ENCODE results near the gene IFIT1B. TPM values are rescaled to one million over a fixed set of nuclear protein-coding genes. Genes with fewer than 3 reads are reported as not detected.
"Not testable (repeated sequence)": the region's sequence is repeated elsewhere in the genome, so short reads cannot be mapped to it uniquely, and the experiment has no call there.

The IFIT1B gene
- total RNA-seq, 1 experiment from 2014 or later, result not detected

DNA sequence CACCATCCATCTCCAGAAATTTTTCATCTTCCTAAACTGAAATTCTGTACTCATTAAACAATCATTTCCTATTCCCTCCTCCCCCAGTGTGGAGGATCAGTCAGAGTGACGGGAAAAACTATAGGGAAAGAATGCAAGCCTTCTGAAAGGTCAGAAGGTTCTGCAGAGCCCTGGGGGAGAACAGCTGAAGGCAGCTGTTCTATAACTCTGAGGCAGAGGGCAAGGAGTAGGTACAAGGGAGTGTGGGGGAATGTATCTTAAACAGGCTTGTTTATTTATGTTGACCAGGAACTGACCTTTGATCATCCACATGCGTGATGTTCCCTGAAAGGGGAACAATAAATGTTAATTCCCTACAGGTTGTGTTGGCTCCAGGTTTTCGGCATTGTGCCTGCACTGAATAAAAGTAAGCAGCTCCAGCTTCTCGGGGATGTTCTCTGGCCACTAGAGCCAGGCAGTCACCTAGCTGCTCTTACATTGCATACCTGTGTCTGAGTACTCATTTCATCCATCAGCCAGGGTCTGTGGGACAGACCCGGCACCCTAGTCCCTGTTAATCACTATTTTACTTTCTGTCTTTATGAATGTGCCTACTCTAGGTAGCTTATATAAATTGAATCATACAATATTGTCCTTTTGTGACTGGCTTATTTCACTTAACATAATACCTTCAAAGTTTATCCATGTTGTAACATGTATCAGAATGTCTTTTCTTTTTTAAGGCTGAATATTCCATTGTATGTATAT is 20.3 kb downstream of the IFIT1B start:
- no peak for DNase-seq (ENCODE audit: low read depth, low spot score)
- in situ Hi-C loops (cut with HindIII; ENCODE audit: low pct_unique_long_range_greater_than_20kb, low sequenced_read_pairs), result no loop called here

DNA sequence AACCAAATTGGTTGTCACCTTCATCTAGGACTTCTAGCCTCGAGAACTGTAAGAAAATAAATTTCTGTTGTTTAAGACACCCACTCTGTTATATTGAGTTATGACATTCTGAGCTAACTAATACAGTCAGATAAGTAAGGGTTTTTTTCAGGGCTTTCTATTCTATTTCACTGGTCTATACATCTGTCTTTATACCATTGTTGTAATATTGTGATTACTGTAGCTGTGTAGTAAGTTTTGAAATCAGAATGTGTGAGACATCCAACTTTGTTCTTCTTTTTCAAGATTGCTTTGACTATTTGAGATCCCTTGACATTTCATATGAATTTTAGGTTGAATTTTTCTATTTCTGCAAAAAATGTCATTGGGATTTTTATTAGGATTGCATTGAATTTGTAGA is 22.1 kb downstream of the IFIT1B start:
- in situ Hi-C loops (cut with HindIII; ENCODE audit: low pct_unique_long_range_greater_than_20kb, low sequenced_read_pairs), result no loop called here
- DNase-seq (ENCODE audit: low read depth, low spot score), result no peak

DNA sequence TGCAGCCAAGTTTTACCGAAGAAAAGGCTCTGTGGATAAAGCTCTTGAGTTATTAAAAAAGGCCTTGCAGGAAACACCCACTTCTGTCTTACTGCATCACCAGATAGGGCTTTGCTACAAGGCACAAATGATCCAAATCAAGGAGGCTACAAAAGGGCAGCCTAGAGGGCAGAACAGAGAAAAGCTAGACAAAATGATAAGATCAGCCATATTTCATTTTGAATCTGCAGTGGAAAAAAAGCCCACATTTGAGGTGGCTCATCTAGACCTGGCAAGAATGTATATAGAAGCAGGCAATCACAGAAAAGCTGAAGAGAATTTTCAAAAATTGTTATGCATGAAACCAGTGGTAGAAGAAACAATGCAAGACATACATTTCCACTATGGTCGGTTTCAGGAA is 25.2 kb downstream of the IFIT1B start:
- DNase-seq (ENCODE audit: low read depth, low spot score), result no peak
- in situ Hi-C loops (cut with HindIII; ENCODE audit: low pct_unique_long_range_greater_than_20kb, low sequenced_read_pairs), result no loop called here

DNA sequence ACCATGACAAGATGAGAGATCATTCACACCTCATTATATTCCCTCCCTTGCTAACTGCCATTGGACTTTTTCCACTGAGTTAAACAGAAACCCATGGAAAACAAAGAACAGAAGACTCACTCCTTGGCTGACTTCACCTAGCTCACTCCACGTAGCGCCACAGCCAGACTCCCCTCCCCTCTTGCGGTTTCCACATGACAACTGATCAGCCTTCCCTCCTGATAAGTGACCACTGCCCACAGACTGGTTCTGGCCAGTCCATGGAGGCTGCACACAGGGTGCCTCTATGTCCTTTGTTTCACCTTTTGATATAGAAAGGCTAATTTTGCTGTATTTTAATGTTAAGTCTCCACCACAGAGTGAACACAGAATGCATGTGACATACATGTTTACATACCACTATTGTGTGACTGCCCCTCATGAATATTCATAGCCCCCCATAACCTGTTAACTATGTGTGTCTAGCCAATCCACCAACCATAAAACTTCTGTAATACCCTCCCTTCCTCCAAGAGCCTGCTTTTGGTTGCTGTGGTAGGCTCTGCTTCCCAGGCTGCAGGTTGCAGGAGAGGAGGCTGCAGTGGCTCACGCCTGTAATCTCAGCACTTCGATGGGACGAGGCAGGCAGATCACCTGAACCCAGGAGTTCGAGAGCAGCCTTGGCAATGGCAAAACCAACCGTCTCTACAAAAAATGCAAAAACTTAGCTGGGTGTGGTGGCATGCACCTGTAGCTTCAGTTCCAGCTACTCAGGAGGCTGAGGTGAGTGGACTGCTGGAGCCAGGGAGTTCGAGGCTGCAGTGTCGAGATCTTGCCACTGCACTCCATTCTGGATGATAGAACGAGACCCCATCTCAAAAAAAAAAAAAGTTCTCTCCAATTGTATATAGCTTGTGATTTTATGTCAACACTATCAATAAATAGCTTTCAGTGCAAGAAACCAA is 26.5 kb downstream of the IFIT1B start:
- in situ Hi-C loops (cut with HindIII; ENCODE audit: low pct_unique_long_range_greater_than_20kb, low sequenced_read_pairs), result no loop called here
- no peak for DNase-seq (ENCODE audit: low read depth, low spot score)

DNA sequence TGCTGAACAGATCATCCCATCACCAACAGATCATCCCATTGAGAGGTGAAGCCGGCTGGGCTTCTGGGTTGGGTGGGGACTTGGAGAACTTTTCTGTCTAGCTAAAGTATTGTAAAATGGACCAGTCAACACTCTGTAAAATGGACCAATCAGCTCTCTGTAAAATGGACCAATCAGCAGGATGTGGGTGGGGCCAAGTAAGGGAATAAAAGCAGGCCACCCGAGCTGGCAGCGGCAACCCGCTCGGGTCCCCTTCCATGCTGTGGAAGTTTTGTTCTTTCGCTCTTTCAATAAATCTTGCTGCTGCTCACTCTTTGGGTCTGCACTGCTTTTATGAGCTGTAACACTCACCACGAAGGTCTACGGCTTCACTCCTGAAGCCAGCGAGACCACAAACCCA is 28.3 kb downstream of the IFIT1B start:
- in situ Hi-C loops (cut with HindIII; ENCODE audit: low pct_unique_long_range_greater_than_20kb, low sequenced_read_pairs); DNase-seq (ENCODE audit: low read depth, low spot score): not testable (repeated sequence)

DNA sequence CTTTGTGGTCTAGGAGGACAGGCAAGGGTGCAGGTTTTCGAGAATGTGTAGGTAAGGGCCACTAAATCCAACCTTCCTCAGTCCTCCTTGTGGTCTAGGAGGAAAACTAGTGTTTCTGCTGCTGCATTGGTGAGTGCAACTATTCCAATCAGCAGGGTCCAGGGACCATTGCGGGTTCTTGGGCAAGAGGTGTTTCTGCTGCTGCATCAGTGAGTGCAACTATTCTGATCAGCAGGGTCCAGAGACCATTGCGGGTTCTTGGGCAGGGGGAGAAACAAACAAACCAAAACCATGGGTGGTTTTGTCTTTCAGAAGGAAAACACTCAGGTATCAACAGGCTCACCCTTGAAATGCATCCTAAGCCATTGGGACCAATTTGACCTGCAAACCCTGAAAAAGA is 29.9 kb downstream of the IFIT1B start:
- DNase-seq (ENCODE audit: low read depth, low spot score); in situ Hi-C loops (cut with HindIII; ENCODE audit: low pct_unique_long_range_greater_than_20kb, low sequenced_read_pairs): not testable (repeated sequence)

DNA sequence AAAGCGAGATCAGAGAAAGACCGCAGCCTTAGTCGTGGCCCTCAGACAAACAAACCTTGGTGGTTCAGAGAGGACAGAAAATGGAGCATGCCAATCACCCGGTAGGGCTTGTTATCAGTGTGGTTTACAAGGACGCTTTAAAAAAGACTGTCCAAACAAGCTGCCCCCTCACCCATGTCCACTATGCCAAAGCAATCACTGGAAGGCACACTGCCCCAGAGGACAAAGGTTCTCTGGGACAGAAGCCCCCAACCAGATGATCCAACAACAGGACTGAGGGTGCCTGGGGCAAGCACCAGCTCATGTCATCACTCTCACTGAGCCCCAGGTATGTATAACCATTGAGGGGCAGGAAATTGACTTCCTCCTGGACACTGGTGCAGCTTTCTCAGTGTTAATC is 31.4 kb downstream of the IFIT1B start:
- DNase-seq (ENCODE audit: low read depth, low spot score); in situ Hi-C loops (cut with HindIII; ENCODE audit: low pct_unique_long_range_greater_than_20kb, low sequenced_read_pairs): not testable (repeated sequence)

DNA sequence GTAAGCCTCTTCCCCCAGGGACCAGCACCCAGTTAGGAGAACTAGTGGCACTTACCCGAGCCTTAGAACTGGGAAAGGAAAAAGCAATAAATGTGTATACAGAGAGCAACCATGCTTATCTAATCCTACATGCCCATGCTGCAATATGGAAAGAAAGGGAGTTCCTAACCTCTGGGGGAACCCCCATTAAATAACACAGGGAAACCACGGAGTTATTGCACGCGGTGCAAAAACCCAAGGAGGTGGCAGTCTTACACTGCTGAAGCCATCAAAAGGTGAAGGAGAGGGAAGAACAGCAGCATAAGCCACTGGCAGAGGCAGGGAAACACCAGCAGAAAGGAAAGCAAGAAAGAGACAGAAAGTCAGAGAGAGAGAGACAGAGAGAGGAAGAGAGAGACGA is 32.7 kb downstream of the IFIT1B start:
- in situ Hi-C loops (cut with HindIII; ENCODE audit: low pct_unique_long_range_greater_than_20kb, low sequenced_read_pairs); DNase-seq (ENCODE audit: low read depth, low spot score): not testable (repeated sequence)

DNA sequence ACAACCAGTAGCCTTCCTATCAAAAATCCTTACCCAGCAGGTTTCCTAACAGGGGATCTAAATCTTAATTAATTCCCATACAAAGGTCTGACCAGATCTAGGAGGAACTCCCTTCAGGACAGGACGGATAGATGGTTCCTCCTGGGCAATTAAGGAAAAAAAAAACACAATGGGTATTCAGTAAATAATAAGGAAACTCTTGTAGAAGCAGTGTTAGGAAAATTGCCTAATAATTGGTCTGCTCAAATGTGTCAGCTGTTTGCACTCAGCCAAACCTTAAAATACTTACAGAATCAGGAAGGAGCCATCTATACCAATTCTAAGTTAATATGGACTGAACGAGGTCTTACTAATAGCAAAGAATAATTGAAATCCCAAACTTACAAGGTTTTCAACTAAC is 33.3 kb downstream of the IFIT1B start:
- in situ Hi-C loops (cut with HindIII; ENCODE audit: low pct_unique_long_range_greater_than_20kb, low sequenced_read_pairs), result not testable (repeated sequence)

DNA sequence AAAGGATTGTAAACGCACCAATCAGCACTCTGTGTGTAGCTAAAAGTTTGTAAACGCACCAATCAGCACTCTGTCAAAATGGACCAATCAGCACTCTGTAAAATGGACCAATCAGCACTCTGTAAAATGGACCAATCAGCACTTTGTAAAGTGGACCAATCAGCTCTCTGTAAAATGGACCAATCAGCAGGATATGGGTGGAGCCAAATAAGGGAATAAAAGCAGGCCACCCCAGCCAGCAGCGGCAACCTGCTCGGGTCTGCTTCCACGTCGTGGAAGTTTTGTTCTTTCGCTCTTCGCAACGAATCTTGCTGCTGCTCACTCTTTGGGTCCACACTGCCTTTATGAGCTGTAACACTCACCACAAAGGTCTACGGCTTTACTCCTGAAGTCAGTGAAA is 34.4 kb downstream of the IFIT1B start:
- in situ Hi-C loops (cut with HindIII; ENCODE audit: low pct_unique_long_range_greater_than_20kb, low sequenced_read_pairs); DNase-seq (ENCODE audit: low read depth, low spot score): not testable (repeated sequence)

More for the DNA sequence above, 33.3 kb downstream of the IFIT1B start:
- DNase-seq (ENCODE audit: low read depth, low spot score), result not testable (repeated sequence)

DNA sequence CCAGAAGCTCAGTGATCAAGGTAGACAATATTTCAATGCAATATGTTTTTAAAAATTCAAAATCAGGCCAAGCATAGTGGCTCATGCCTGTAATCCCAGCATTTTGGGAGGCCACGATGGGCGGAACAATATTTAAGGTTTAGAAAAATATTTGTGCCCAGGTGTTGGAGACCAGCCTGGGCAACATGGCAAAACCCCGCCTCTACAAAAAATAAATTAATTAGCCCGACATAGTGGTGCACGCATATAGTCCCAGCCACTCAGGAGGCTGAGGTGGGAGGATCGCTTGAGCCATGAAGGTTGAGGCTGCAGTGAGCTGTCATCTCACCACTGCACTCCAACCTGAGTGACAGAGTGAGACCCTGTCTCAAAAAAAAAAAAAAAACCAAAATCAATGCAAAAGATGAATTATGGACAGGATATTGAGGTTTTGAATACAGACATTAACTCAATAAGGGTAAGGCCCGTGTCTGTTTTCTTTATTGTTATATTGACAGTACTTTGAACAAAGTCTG is 35.6 kb downstream of the IFIT1B start:
- no peak for DNase-seq (ENCODE audit: low read depth, low spot score)
- in situ Hi-C loops (cut with HindIII; ENCODE audit: low pct_unique_long_range_greater_than_20kb, low sequenced_read_pairs), result no loop called here

DNA sequence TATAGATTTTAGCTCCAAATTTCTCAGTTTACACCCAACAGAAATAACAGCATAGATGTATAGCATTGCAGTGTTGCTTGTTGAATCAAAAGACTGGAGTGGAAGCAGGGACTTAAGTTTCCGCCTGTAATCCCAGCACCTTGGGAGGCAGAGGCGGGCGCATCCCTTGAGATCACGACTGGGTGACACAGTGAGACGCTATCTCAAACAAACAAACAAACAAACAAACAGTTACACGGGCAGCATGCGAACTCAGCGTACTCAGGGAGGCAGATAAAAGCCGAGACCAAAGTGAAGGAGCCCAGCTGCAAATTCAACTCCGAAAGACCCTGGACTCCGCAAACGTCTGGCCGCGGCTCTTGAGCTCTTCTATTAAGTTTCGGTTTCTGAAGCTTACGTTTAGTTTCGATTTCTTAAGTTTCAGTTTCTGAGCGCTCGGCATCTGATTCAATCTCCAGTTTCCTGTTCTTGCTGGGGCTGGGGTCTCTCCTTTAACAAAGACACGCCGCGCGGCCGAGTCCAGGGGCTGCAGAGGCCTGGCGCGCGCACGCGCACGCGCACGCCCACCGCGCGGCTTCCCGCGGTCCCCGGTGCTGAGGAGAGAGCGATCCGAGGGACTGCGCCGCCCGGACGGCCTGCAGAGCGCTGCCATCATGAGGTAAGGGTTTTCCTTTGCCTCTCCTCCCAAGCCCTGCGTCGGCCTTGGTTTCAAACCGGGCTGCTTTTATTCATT is 36.5 kb downstream of the IFIT1B start, which contains the start of gene IFIT5:
Gene IFIT5, plus strand, starts transcription at position 423 of the 733 bp plus-strand sequence. Its CDS starts 231 bp downstream, at position 654.
- DNase-seq (ENCODE audit: low read depth, low spot score), result peak; percentile 50
- in situ Hi-C loops (cut with HindIII; ENCODE audit: low pct_unique_long_range_greater_than_20kb, low sequenced_read_pairs), result no loop called here

DNA sequence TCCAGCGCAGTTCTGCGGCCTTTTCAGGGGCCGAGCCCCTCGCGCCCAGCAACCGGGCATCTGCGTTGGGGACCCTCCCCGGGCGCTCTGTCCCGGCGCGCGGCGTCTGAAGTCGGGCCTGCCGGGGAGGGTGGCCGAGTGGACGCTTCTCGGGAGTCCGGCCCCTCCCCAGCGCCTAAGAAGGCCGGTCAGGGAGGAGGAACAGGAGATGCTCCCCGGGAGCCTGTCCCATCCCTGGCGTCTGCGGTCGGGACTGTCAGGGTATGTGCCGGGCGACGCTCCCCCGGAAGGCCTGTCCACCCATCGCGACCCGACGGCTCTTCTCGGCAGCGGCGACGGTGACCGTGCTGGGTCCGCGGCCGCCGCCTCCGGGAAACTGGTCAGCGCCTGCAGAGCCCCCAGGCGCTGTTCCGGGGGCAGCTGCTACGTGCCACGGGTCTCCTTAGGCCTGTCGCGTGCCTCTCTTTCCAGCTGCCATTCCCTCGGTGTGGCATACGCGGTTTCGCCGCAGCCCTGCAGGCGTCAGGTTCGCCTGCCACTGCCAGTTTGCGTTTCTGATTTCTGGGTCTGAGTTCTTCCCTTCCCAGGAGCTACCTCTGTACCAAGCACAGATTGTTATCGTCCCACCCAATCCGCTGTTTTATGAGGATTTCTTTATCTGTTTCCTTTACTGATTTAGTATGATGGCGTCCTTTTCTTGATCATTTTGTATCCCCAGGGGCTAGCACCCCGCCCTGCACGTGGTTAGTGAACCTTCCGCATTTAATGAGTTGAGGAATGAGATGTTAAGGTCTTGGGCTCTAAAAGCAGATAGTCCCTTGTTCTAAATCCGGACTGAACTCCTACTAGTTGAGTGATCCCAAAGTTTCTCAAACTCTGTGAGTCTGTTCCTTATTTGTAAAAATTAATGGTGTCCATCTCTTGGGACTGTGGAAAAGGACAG is 37.3 kb downstream of the IFIT1B start:
- peak; percentile 11 for DNase-seq (ENCODE audit: low read depth, low spot score)
- in situ Hi-C loops (cut with HindIII; ENCODE audit: low pct_unique_long_range_greater_than_20kb, low sequenced_read_pairs), result no loop called here

DNA sequence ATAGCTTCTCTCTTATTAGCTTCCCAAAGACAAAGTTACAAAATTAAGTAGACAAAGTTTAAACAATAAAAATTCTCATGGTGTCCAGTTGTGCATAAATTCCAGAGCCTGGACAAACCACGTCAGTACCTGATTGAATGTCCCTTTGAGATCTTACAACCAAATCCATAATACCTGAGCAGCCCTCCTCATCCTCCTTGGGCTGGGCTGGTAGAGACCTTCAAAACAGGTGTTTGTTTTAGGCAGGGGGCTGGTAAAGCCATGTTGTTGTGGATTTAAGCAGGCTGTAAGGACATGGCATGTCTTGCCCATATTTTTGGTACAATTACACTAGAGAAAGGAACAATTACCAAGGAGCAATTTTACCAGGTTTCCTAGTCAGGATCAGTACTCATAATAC is 38.6 kb downstream of the IFIT1B start:
- in situ Hi-C loops (cut with HindIII; ENCODE audit: low pct_unique_long_range_greater_than_20kb, low sequenced_read_pairs), result no loop called here

DNA sequence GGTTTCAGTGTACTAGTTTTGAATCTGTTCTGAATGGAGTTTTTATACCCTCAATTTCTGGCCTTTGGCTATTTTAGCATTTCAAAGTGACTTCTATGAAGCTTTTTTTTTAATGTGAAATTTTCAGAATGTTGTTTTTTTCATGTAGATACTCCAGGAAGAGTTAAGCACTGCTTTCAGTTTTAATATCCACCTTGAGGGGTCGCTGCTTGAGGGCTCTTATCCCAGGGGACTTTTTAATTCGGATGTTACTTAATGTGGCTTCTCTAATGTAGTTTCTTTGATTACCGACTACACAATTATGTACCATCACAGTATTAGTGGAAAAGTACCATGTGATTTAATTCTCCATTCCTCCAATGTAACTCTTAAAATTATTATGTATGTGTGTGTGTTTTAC is 41.7 kb downstream of the IFIT1B start:
- in situ Hi-C loops (cut with HindIII; ENCODE audit: low pct_unique_long_range_greater_than_20kb, low sequenced_read_pairs), result no loop called here
- DNase-seq (ENCODE audit: low read depth, low spot score), result peak; percentile 50

More for the DNA sequence above, 38.6 kb downstream of the IFIT1B start:
- no peak for DNase-seq (ENCODE audit: low read depth, low spot score)

DNA sequence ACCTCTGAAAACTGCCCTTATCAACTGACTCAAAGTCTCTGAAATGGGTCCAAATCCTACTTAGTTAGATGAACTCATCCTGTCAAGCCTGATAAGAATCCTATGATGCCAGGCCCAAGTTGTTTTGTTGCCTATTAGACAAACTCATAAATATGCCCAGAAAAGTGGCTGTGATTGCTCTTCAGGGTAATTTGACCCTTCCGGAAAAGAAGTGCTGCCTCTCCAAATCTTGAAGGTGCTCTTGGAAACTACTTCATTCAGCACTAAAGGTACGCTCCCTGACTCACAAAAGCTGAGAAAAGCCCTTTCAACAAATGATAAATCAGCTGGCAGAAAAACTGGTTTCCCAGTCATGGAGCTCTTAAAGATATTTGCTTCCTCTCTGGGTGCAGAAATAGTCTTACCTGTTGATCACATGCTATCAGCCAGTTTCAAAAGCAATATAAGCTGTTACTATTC is 43.2 kb downstream of the IFIT1B start:
- DNase-seq (ENCODE audit: low read depth, low spot score), result no peak
- in situ Hi-C loops (cut with HindIII; ENCODE audit: low pct_unique_long_range_greater_than_20kb, low sequenced_read_pairs), result no loop called here

DNA sequence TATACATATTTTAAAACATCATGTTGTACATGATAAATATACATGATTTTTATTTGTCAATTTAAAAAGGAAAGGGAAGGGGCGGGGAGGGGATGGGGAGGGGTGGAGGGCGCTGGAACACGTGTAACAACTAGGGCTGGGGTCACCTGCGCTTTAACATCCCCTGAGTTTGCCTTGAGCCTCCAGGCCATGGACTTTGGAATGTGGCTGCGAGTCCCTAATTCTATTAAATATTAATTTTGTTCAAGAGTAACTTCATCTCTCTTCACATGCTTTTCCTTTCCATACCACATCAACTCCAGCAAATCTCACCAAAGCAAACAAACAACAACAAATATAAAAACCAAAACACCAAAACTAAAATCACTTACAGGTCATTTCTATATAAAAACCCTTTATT is 47.1 kb downstream of the IFIT1B start:
- DNase-seq (ENCODE audit: low read depth, low spot score), result no peak
- in situ Hi-C loops (cut with HindIII; ENCODE audit: low pct_unique_long_range_greater_than_20kb, low sequenced_read_pairs), result no loop called here

Data from SK-MEL-5 (cell line).